ENCODE results near the gene FKBP1A. TPM values are rescaled to one million over a fixed set of nuclear protein-coding genes. Genes with fewer than 3 reads are reported as not detected.
A peak's percentile ranks its signal among the peaks of the same experiment; 100 is the strongest.
"Not testable (repeated sequence)": the region's sequence is repeated elsewhere in the genome, so short reads cannot be mapped to it uniquely, and the experiment has no call there.

FKBP1A gene
- total RNA-seq, 1 donor from 2014 or later, result 143 TPM

DNA sequence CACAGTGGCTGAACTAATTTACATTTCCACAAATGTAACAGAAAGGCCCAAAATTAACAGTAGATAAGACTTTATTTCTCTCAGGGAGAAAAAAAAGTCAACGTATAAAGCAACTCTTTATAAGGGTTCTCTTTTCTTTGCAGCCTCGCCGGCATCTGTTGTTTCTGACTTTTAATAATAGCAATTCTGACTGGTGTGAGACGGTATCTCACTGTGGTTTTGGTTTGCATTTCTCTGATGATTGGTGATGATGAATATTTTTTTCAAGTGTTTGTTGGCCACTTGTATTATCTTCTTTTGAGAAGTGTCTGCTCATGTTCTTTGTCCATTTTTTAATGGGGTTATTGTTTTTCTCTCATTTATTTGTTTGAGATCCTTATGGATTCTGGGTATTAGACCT is 27.2 kb upstream of the FKBP1A start:
- intact Hi-C loops (cut with DNase I), result no loop called here
- DNase-seq (ENCODE audit: missing footprints), result no peak
- ATAC-seq, result no peak

DNA sequence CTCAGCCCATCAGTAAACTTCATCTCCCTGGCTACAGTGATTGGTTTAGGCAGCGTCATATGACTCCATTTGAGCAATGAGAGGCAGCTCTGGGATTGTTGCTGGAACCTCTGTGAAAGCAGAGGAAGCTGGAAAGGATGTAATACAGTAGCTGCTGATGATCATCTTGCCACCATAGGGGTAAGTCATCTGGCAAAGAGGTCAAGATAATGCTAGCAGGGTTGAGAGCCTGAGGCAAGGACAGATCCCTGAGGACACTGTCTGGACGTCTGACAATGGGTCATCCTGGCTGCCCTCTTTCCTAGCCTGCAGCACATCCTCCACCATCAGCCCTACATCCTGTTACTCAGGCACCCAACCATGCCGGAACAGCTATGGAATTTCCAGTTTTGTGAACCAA is 25.5 kb upstream of the FKBP1A start:
- ATAC-seq (no peak), DNase-seq (ENCODE audit: missing footprints) (no peak)
- intact Hi-C loops (cut with DNase I), result no loop called here

DNA sequence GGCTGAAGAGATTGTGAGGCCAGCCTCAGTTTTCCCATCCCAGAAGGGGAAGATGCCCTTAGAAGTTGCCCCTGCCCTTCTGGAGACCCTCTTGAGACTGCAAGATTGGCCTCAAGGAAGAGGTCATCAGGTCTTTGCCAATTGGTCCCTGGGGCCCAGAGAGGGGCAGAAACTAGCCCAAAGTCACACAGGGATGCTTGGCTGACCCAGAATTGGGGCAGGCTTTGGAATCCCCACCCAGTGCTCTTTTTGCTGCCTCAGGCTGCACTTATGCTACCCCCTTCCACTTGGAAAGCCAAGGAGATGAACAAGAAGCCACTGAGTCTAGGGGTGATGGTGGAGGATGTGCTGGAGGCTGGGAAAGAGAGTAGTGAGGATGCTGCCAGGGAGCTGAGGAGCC is 24.9 kb upstream of the FKBP1A start:
- ATAC-seq, result no peak
- intact Hi-C loops (cut with DNase I), result no loop called here
- no peak for DNase-seq (ENCODE audit: missing footprints)

DNA sequence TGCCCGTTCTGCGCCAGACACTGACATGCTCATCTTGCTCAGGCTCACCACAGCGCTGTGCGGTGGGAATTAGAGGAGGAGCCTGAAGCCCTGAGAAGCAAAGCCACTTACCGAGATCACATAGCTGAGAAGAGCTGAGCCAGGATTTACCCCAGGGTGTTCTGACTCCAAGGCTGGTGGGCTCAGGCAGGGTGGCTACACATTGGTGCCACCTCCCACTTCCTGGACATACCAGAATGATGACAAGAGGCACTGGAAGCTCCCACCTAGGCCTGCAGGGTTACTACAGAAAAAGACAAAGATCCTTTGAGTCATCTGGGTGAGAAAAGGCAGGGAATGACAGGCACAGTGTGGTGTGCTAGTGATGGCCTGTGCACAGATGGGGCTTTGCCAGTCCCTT is 24.4 kb upstream of the FKBP1A start:
- no peak for ATAC-seq
- intact Hi-C loops (cut with DNase I), result no loop called here
- DNase-seq (ENCODE audit: missing footprints), result no peak

DNA sequence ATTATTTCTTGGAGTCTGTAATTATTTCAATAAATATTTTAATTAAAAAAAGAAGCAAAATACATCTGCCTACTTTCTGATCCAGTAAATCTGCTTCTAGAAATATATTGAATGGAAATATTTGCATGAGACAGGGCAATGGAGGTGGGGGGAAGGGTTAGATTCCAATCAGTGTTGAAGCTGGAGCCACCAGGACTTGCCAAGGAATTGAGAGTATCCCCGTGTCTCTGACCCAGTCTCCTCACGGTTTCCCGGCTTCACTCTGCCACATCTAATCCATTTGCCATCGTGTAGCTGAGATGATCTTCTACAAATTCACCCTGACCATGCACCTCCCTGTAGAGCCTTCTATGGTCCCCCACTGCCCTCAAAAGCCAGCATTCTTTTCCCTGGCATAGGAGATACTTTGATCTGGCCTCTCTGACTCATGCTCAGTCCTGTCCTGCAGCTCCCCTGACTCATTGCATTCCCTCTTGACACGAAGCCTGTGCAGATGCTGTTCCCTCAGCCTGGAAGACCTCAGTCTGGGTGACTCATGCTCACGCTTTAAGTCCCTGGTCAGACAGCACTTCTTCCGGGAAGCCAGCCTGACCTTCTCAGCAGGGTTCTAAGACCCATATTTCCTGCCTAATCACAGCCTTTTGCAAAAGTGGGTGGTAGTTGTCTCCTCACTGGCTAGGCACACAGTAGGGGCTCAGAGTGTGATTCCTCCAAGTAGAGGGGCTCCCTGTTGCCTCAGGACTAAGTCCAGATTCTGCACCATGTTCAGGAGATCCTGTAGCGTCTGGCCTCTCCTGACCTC is 23.0 kb upstream of the FKBP1A start:
- DNase-seq (ENCODE audit: missing footprints) (no peak), ATAC-seq (no peak)
- intact Hi-C loops (cut with DNase I), result no loop called here

DNA sequence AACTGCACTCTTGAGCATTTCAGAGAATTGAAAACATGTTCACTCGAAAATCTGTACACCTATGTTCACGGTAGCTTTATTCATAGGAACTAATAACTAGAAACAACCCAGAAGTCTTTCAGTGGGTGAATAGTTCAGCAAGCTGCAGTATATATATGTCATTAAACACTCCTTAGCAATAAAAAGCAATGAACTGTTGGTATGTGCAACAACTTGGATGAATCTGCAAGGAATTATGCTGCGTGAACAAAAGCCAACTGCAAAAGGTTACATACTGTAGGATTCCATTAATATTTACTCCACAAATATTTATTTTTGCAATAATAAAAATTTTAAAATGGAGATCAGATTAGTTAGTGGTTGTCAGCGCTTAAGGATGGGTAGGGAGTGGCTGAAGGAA is 22.1 kb upstream of the FKBP1A start:
- DNase-seq (ENCODE audit: missing footprints) (no peak), ATAC-seq (no peak)
- intact Hi-C loops (cut with DNase I), result no loop called here

DNA sequence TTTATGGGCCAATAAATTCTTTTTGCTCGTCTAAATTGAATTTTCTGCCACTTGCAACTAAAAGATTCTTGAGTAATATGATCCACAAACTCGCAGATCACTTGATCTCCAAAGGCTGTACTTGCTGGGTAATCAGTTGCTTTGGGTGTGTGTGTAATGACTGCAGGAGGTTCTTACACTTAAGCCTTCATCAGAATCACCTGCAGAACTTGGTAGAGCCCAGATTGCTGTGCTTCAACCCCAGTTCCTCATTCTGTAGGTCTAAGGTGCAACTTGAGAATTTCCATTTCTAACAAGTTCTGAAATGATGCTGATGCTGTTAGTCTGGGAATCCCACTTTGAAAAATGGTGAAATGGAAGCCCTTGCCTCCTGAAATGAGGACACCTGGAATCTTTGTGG is 12.9 kb upstream of the FKBP1A start:
- intact Hi-C loops (cut with DNase I), result no loop called here
- ATAC-seq, result no peak
- no peak for DNase-seq (ENCODE audit: missing footprints)

DNA sequence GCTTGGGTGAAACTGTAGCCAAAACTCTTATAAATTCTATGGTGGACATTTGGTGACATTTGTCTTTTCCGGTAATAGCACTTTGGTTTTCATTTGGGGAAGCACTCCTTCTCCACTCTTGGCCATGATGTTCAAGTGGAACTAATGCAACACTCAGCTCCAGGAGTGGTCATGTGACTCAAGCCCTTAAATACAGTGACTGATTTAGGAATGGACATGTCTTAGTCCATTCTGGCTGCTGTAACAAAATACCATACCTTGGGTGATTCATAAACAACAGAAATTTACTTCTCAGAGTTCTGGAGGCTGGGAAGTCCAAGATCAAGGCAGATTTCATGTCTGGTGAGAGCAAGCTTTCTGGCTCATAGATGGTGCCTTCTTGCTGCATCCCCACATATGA is 10.8 kb upstream of the FKBP1A start:
- intact Hi-C loops (cut with DNase I), result no loop called here
- no peak for DNase-seq (ENCODE audit: missing footprints)
- ATAC-seq, result no peak

DNA sequence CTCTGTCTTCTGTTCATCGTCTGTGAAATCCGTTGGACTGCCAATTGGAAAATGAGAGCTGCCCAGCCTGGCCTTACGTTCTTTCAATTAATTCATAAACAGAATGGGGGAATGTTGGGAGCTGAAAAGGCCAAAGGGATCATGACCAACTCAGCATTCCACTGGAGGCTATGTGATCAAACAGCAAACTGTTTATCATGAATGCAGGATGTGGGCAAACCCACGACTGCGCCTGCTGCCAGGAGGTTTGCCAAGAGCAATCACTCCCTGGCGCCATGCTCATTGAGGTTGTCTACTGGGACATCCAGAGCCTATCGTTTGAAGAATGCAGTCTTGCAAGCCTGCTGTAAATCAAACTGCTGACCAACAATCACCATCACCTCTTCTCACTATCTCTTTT is 9.3 kb upstream of the FKBP1A start:
- intact Hi-C loops (cut with DNase I), result no loop called here
- ATAC-seq, result no peak
- DNase-seq (ENCODE audit: missing footprints), result no peak

DNA sequence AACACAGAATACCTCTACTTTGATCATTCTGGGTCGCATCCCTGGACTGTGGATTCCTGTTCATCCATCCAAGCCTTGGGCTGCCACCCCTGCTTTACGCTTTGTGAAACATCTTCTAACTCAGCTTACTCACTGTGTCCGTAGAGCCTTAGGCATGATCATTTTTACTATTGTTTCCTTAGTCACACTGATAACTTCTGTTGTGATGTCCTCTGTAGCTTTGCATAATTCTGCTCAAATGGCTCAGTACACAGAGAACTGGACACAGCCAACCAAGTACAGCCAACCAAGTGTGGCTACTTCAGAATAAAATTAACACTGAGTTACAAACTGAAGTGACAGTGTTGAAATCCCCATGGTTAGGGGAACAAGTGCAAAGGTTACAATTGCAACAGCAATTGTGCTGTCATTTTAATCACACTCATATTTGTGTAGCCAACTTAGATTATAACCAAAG is 8.6 kb upstream of the FKBP1A start:
- DNase-seq (ENCODE audit: missing footprints) (no peak), ATAC-seq (no peak)
- intact Hi-C loops (cut with DNase I), result no loop called here

DNA sequence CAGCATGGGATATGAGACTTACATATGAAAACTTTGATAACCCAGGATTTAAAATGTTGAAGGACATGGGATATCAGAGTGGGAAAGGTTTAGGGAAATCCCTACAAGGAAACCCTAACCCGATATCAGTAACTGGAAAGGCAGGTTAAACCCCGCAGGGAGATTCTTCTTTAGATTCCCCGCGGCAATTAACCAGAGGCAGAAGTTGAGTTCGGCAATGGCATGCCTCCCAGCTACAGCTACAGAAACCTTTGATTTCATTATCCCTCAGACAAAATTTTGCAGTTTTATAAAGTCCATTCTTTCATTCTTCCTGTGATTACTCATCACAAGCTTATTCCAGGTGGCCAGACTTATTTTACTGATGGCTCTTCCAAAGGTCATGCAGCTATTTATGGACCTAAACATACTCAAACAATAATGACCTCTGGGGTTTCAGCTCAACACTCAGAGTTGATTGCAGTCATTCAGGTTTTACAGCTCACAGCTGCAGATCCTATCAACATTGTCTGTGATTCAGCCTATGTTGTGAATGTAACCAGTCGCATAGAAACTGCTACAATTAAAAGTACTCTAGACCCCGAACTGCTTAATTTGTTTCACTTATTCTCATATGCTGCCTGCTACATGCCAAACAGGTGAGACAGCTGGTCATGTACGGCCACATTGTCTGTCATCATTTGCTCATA is 7.0 kb upstream of the FKBP1A start:
- DNase-seq (ENCODE audit: missing footprints); ATAC-seq; intact Hi-C loops (cut with DNase I): not testable (repeated sequence)

DNA sequence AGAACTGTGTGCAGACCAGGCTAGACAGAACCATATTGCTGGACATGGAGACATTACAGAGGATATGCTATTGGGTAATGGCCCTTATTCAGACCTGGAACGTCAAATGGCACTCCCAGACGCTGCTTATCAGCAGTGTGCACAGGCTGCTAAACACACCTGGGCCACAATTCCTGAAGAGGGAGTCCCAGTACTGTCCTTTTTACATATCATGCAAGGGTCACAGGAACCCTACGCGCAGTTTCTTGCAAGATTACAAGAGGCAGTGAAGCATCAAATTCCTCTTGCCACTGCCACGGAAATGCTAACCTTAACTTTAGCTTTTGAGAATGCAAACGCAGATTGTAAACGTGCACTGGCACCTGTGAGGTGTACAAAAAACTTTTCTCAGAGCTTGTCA is 5.3 kb upstream of the FKBP1A start:
- DNase-seq (ENCODE audit: missing footprints); intact Hi-C loops (cut with DNase I); ATAC-seq: not testable (repeated sequence)

DNA sequence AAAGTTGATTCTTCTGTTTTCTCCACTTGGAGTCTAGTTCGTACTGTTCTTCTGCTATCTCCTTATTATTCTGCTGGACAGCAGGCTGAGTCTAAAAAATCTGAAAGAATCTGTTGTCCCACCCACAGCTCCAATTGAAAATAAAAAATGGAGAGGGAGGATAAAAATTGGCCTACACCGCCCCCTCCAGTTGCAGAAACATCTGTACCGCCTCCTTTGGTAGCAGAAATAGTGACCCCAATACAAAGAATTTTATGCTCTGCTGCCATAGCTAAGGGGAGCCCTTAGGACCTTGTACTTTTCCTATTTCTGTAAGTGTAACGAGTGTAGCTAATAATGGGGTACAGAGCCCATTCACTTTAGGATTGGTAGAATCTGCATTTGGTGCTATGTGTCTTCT is 4.9 kb upstream of the FKBP1A start:
- ATAC-seq (no peak), DNase-seq (ENCODE audit: missing footprints) (no peak)
- intact Hi-C loops (cut with DNase I), result no loop called here

DNA sequence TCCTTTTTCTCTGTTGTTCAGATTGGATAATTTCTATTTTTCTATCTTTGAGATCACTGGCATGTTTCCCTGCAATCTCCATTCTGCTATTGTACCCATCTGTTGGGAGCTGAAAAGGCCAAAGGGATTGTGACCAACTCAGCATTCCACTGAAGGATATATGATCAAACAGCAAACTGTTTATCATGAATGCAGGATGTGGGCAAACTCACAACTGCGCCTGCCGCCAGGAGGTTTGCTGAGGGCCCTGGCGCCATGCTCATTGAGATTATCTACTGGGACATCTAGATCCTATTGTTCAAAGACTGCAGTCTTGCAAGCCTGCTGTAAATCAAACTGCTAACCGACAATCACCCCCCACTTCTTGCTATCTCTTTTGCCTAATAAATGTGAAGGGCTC is 3.8 kb upstream of the FKBP1A start:
- no peak for DNase-seq (ENCODE audit: missing footprints)
- no peak for ATAC-seq
- intact Hi-C loops (cut with DNase I), result no loop called here

DNA sequence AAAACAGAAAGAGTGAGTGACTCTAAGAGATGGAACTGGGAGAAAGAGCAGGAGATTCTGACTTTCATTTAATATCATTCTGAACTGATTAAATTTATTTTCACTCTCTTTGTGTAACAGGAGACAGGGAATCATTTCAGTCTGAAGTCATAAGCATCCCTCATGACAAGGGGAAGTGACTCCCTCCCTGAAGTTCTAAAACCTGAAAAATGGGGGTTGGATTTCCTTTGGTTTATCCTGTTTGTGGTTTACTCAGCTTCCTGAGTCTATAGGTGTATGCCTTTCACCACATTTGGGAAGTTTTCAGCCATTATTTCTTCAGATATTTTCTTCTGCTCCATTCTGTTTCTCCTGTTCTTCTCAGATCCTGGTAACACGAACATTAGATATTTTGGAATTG is 3.4 kb upstream of the FKBP1A start:
- intact Hi-C loops (cut with DNase I), result no loop called here
- ATAC-seq (no peak), DNase-seq (ENCODE audit: missing footprints) (no peak)

DNA sequence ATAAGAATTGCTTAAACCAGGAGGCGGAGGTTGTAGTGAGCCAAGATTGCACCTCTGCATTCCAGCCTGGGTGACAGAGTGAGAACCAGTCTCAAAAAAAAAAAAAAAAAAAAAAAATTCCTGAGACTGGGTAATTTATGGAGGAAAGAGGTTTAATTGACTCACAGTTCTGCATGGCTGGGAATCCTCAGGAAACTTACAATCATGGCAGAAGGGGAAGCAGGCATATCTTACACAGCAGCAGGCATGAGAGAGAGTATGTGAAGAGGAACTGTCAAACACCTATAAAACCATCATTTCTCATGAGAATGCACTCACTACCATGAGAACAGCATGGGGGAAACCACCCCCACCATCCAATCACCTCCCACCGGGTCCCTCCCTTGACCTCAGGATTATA is 1.8 kb upstream of the FKBP1A start:
- DNase-seq (ENCODE audit: missing footprints) (no peak), ATAC-seq (no peak)
- intact Hi-C loops (cut with DNase I), result loop anchor here (5.0 kb wide), 1 partner anchor 277 kb away; the partner anchor contains the start of gene PSMF1

DNA sequence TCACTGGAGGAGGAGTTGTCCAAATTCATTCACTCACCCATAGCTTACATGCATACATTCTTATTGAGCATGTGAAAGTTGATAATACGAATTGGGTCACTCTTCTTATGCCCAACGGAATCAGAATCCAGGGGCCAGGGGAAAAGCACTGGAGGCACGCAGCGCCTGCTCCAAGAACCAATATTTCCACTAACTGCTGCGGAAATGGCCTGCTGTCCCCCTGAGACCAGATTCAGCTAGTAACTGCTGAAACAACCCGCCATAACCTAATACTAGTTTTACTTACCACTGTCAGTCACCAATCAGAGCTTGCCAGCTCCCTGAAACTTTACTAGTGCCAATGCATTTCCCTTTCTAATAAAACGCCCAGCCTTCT is 641 bp upstream of the FKBP1A start:
- intact Hi-C loops (cut with DNase I), result loop anchor here (2.0 to 5.0 kb wide), 2 partner anchors 69 to 276 kb away; partner anchors contain the start of gene PSMF1
- DNase-seq (ENCODE audit: missing footprints), result no peak
- no peak for ATAC-seq

DNA sequence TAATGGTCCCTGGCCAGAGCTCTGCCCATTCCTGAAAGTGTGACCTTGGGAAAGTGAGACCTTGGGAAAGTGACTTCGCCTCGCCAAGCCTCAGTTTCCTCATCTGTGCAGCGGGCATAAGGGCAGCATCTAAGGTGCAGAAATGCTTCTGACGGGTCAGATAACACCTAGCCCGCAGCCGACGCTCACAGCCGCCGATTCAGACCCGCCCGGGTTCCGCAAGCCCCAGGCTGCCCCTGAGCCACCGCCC is 486 bp downstream of the FKBP1A start:
- DNase-seq (ENCODE audit: missing footprints) (peak; percentile 79), ATAC-seq (no peak)
- intact Hi-C loops (cut with DNase I), result loop anchor here (2.0 to 5.0 kb wide), 2 partner anchors 68 to 275 kb away; partner anchors contain the start of gene PSMF1

DNA sequence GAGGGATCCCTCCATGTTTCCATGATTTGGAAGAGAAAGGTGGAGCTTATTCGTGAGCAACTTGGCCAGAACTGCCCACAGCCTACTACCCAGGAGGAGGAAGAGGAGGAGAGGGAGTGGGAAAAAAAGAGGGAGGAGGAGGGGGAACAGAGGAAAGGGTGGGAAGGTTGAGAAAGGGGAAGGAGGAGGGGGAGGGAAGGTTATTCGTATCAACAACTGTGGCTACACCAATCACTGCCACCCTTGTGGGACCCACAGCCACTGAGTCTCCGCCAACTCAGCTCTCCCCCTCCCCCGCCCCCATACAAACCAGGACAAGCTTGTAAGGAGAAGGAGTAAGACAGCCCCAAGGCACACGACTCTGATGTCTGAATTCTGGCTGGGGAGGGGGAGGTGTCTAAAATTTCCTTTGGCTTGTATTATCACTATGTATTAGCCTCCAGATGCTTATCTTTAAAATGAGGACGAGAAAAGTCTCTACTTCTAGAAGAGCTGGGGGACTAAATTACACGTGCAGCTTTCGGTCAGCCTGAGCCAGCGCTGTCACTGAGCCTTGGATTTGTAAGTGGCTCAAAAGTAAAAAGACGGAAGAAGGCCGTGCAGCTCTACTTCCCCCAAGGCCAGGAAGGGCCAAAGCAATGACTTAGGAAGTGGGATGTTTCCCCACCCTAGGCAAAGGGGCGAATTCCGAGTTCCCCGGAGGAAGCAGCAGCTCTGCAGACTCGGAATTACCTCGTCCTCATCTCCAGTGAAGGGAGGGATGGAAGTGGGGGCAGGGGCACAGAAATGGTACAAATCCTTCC is 1.0 kb downstream of the FKBP1A start:
- DNase-seq (ENCODE audit: missing footprints), result peak; percentile 72
- ATAC-seq, result no peak
- intact Hi-C loops (cut with DNase I), result loop anchor here (2.0 to 5.0 kb wide), 2 partner anchors 67 to 275 kb away; partner anchors contain the start of gene PSMF1

All from Right ventricle myocardium inferior (tissue), 1 donor.